HepG2 (cell line): ENCODE measurements around the gene FAM114A1. TPM values are rescaled to one million over a fixed set of nuclear protein-coding genes. Genes with fewer than 3 reads are reported as not detected.

Experiments used
- CENPX ChIP-seq: sonication (generic); formaldehyde crosslinking; IDR thresholded peaks from 2 replicates; pipeline ENCODE4 v1.9.0; 2021; ENCODE audit warnings: mild to moderate bottlenecking, missing genetic modification reagents, moderate library complexity
- DMAP1 ChIP-seq: IDR thresholded peaks from 2 replicates; pipeline ENCODE4 v1.6.1; 2016
- FOXM1 ChIP-seq: sonication (generic); formaldehyde crosslinking; IDR thresholded peaks from 2 replicates; pipeline ENCODE4 v1.5.0; 2020; ENCODE audit warnings: missing genetic modification reagents
- FUBP1 ChIP-seq: sonication (generic); formaldehyde crosslinking; IDR thresholded peaks from 2 replicates; pipeline ENCODE4 v1.5.1; 2020; ENCODE audit warnings: missing genetic modification reagents, mild to moderate bottlenecking, borderline replicate concordance
- IRF2 ChIP-seq: IDR thresholded peaks from 2 replicates; pipeline ENCODE4 v1.6.1; 2018; ENCODE audit warnings: missing genetic modification reagents, missing compliant biosample characterization
- KDM5A ChIP-seq: fragments of 200-600 bp; sonication (generic); IDR thresholded peaks from 2 replicates; pipeline ENCODE4 v1.7.0; 2018; ENCODE audit warnings: antibody characterized with exemption, mild to moderate bottlenecking, low read length, borderline replicate concordance
- KLF6 ChIP-seq: IDR thresholded peaks from 2 replicates; pipeline ENCODE4 v1.8.0; 2016; ENCODE audit warnings: missing biosample characterization, missing genetic modification reagents
- NFATC3 ChIP-seq: sonication (generic); formaldehyde crosslinking; IDR thresholded peaks from 2 replicates; pipeline ENCODE4 v1.5.1; 2020; ENCODE audit warnings: mild to moderate bottlenecking, missing genetic modification reagents
- NFKB2 ChIP-seq: sonication (generic); formaldehyde crosslinking; IDR thresholded peaks from 2 replicates; pipeline ENCODE4 v1.4.0; 2020; ENCODE audit warnings: missing genetic modification reagents, borderline replicate concordance
- PAWR ChIP-seq: sonication (generic); formaldehyde crosslinking; IDR thresholded peaks from 2 replicates; pipeline ENCODE4 v1.4.0; 2020; ENCODE audit warnings: missing genetic modification reagents, mild to moderate bottlenecking, borderline replicate concordance
- RAD51 ChIP-seq: fragments of 450-650 bp; IDR thresholded peaks from 2 replicates; pipeline ENCODE4 v1.6.1; 2016; ENCODE audit warnings: borderline replicate concordance
- RNF2 ChIP-seq: fragments of 450-650 bp; conservative IDR thresholded peaks from 2 replicates; pipeline ENCODE4 v1.6.1; 2016; ENCODE audit warnings: low read depth
- ZMAT5 ChIP-seq: sonication (generic); formaldehyde crosslinking; IDR thresholded peaks from 2 replicates; pipeline ENCODE4 v1.5.0; 2020; ENCODE audit warnings: mild to moderate bottlenecking, low read depth, missing genetic modification reagents, borderline replicate concordance
- ZMYM3 ChIP-seq: sonication (generic); formaldehyde crosslinking; IDR thresholded peaks from 2 replicates; pipeline ENCODE4 v1.5.1; 2020; ENCODE audit warnings: mild to moderate bottlenecking, missing genetic modification reagents
- ZNF260 ChIP-seq: sonication (generic); formaldehyde crosslinking; IDR thresholded peaks from 2 replicates; pipeline ENCODE4 v1.4.0; 2020; ENCODE audit warnings: missing genetic modification reagents, low read depth, mild to moderate bottlenecking, borderline replicate concordance
- ZNF496 ChIP-seq: sonication (generic); formaldehyde crosslinking; IDR thresholded peaks from 2 replicates; pipeline ENCODE4 v1.8.1; 2023; ENCODE audit warnings: mild to moderate bottlenecking, moderate library complexity, missing genetic modification reagents; ENCODE audit not compliant: insufficient replicate concordance
- ZNF770 ChIP-seq: sonication (generic); formaldehyde crosslinking; IDR thresholded peaks from 2 replicates; pipeline ENCODE4 v1.5.0; 2020; ENCODE audit warnings: mild to moderate bottlenecking, missing genetic modification reagents
- polyA plus RNA-seq, 8 experiments: library from polyadenylated mRNA; depleted of rRNA in 3 of 8; stranded (reverse) in 7 of 8; unstranded in 1 of 8; fragments of >200 nt; fragmentation: Illumina TruSeq in 4 of 8; extraction: Trizol in 4 of 8; gene quantifications; 2 replicates each; pipeline versions ENCODE4 v1.2.1 to v1.2.3, GENCODE V29; 2011 to 2016; ENCODE audit warnings: low read depth in 4 of 8, missing spikeins in 1 of 8, mixed read lengths in 1 of 8; ENCODE audit not compliant: insufficient read depth in 1 of 8
- total RNA-seq, 5 experiments: library from RNA; depleted of rRNA; stranded (reverse); fragments of >200 nt; fragmentation: Illumina TruSeq; extraction: Trizol; gene quantifications; 2 replicates each; pipeline ENCODE4 v1.2.3, GENCODE V29; 2016; ENCODE audit warnings: low read depth in 1 of 5
- TF ChIP-seq, protein P1 (sequence below): IDR thresholded peaks from 2 replicates; pipeline ENCODE4 v1.6.1; 2016; ENCODE audit warnings: mild to moderate bottlenecking
- TF ChIP-seq, protein P2 (sequence below): sonication (generic); formaldehyde crosslinking; IDR thresholded peaks from 2 replicates; pipeline ENCODE4 v1.4.0; 2020; ENCODE audit warnings: mild to moderate bottlenecking, missing genetic modification reagents
- TF ChIP-seq, protein P3 (sequence below): sonication (generic); formaldehyde crosslinking; IDR thresholded peaks from 2 replicates; pipeline ENCODE4 v1.8.1; 2023; ENCODE audit warnings: missing genetic modification reagents, mild to moderate bottlenecking, borderline replicate concordance
- TF ChIP-seq, protein P4 (sequence below): sonication (generic); formaldehyde crosslinking; IDR thresholded peaks from 2 replicates; pipeline ENCODE4 v1.5.0; 2020; ENCODE audit warnings: missing genetic modification reagents, mild to moderate bottlenecking, borderline replicate concordance

Gene FAM114A1
- total and polyA plus RNA-seq, 2 of the 13 experiments (the other 11 are each of a cell fraction or from before 2014, with no cell fraction given) = 61.0 to 76.9 TPM

- TF ChIP-seq, protein P1, sequence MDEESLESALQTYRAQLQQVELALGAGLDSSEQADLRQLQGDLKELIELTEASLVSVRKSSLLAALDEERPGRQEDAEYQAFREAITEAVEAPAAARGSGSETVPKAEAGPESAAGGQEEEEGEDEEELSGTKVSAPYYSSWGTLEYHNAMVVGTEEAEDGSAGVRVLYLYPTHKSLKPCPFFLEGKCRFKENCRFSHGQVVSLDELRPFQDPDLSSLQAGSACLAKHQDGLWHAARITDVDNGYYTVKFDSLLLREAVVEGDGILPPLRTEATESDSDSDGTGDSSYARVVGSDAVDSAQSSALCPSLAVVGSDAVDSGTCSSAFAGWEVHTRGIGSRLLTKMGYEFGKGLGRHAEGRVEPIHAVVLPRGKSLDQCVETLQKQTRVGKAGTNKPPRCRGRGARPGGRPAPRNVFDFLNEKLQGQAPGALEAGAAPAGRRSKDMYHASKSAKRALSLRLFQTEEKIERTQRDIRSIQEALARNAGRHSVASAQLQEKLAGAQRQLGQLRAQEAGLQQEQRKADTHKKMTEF = 0 out of 2 replicates have a peak, but pooled peaks have one; percentile 33
- TF ChIP-seq KDM5A = peak; percentile 39; the same call in 1 of the 2 replicates
- no peak for TF ChIP-seq ZNF496 (CRISPR knock-in tag)
- TF ChIP-seq FUBP1 (CRISPR knock-in tag) = no peak
- TF ChIP-seq ZNF260 (CRISPR knock-in tag) = no peak
- no peak for TF ChIP-seq RAD51
- TF ChIP-seq NFKB2 (CRISPR knock-in tag) = no peak
- no peak for TF ChIP-seq PAWR (CRISPR knock-in tag)
- TF ChIP-seq CENPX (CRISPR knock-in tag) = no peak
- TF ChIP-seq RNF2 = no peak
- peak; percentile 57; the same call in 1 of the 2 replicates for TF ChIP-seq IRF2
- TF ChIP-seq ZNF770 (CRISPR knock-in tag) = no peak
- TF ChIP-seq ZMYM3 (CRISPR knock-in tag) = no peak
- TF ChIP-seq ZMAT5 (CRISPR knock-in tag) = no peak
- no peak for TF ChIP-seq KLF6 (CRISPR knock-in tag)
- no peak for TF ChIP-seq DMAP1 (CRISPR knock-in tag)
- TF ChIP-seq, protein P2, sequence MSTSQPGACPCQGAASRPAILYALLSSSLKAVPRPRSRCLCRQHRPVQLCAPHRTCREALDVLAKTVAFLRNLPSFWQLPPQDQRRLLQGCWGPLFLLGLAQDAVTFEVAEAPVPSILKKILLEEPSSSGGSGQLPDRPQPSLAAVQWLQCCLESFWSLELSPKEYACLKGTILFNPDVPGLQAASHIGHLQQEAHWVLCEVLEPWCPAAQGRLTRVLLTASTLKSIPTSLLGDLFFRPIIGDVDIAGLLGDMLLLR = no peak
- TF ChIP-seq NFATC3 (CRISPR knock-in tag) = no peak
- no peak for TF ChIP-seq FOXM1 (CRISPR knock-in tag)
- TF ChIP-seq, protein P3, sequence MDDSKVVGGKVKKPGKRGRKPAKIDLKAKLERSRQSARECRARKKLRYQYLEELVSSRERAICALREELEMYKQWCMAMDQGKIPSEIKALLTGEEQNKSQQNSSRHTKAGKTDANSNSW (CRISPR knock-in tag) = no peak
- TF ChIP-seq, protein P4, sequence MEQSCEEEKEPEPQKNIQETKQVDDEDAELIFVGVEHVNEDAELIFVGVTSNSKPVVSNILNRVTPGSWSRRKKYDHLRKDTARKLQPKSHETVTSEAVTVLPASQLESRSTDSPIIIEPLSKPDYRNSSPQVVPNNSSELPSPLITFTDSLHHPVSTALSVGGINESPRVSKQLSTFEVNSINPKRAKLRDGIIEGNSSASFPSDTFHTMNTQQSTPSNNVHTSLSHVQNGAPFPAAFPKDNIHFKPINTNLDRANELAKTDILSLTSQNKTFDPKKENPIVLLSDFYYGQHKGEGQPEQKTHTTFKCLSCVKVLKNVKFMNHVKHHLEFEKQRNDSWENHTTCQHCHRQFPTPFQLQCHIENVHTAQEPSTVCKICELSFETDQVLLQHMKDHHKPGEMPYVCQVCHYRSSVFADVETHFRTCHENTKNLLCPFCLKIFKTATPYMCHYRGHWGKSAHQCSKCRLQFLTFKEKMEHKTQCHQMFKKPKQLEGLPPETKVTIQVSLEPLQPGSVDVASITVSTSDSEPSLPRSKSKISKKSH = no peak
Observed at GRCh38 chr4:38904090-38904666, 36.6 kb downstream of the FAM114A1 start (continued).
